LHCN-M2 (cell line): Measurements from ENCODE around the gene ZIC5. TPM values are rescaled to one million over a fixed set of nuclear protein-coding genes. Genes with fewer than 3 reads are reported as not detected.
"Not testable (repeated sequence)": the region's sequence is repeated elsewhere in the genome, so short reads cannot be mapped to it uniquely, and the experiment has no call there.

ENCODE experiments used
- DNase-seq: peaks from one replicate; pipeline ENCODE4 v3.0.0-alpha.2; 2012; ENCODE audit warnings: low read depth
- total RNA-seq: library from RNA; depleted of rRNA; stranded (reverse); fragments of >200 nt; gene quantifications from 2 replicates; pipeline ENCODE4 v1.2.3, GENCODE V29; 2014

The ZIC5 gene
- total RNA-seq, 1 experiment from 2014 or later: not detected

DNA sequence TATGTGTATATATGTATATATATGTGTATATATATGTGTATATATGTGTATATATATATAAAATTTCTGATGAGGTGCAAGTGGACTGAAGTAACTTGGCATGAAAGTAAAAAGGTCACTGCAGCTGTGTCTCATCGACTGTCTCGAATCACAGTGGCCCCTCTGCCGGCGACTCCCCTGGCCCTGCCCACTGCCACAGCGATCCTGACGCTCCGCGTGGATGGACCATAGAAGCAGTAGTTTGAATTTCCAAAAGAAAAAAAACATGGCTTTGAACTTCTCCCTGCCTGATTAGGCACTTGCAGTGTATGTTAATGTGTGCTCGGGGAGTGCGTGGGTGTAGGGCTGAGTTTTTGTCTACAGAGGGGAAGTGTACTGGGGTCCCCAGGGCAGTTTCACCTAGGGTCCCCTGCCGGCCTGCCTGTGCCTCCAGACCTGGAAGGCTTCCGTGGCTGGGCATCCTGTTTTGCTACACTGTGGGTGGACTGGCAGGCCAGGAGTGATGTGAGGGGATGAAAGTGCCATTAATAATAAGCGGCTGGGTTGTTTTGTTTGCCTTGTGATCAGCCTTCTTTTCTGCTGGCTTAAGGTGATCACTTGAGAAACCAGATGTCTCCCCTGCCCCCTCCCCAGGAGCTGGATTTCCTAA lies 10.8 kb downstream of the ZIC5 start:
- no peak for DNase-seq

DNA sequence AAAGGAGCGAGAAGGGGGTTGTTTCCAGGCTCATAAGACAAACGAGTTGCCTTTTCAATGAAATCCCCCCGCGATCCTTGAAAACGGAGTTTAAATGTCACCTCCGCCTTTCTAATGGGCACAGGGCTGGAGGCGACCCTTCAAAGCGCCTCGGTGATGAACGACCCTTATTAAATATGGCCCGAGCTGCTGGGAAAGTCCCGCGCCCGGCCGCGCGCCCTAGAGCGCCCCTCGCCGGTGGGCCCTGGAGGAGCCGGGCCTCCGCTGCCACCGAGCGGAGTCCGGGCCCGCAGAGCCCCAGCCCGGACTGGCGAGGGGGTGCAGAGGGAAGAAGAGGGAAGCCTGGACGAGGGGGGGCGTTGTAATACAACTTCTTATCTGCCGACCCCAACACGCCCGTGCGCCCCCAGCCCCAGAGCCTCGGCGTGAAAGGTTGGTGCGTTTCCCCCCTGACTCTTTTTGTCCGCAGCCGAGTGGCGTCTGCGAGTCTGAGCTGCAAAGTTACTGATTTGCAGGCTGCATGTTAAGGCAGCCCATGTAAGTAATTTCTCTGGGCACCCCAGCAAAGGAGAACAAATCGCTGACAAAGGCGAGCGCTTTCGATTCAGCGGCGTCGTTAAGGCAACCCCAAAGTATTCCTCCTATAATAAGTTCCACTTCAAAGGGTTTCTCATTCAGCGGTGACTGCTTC lies 11.9 kb downstream of the ZIC5 start:
- no peak for DNase-seq

DNA sequence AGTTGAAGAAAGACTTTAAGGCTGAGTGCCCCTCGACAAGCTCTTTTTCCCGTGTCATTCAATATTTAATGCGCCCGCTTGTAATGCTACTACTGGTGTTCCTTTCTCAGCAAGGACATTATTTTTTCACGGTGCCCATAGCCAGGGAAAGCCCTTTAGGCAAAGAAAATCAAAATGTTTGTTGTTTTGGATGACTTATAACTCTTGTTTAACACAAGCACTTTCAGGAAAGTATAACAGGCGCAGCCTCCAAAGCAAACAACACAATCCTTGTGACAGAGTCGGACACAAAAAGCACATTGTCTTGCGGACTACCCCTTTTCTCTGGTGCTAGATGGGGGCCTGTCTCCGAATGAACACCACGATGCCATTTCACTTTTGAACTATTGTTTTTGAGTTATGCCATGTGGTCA lies 12.4 kb downstream of the ZIC5 start:
- no peak for DNase-seq

DNA sequence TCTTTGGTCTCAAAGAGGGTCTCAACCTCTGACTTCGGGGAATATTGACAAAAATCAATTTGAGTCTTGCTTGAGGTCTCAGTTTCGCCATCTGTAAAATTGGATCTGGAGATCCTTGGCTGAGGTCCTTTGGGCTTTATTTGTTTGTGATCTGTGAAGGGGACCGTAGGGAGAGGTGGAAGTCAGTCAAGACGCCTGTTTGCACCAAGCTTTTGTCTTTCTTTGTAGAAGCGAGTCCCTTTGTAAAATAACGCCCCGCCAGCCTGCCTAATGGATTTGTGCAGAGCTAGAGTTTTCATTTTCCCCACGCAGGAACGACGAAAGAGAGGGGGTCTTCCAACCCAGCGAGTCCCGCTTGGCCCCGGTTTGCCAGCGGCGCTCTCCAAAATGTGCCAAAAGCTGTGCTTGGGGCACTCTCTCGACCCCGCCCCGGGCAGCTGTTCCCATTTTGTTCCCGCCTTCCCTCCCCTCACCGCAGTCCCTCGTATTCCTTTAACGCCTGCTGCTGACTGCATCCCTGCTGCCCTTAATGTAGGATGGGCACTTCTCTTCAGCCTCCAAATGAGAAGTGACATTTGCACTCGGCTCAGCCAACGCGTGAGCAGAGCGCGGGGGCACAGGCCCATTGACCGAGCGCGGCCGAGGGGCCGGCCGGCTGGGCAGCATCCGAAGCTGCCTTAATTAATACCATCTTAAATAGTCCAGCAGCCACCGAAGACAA lies 13.0 kb downstream of the ZIC5 start:
- no peak for DNase-seq

DNA sequence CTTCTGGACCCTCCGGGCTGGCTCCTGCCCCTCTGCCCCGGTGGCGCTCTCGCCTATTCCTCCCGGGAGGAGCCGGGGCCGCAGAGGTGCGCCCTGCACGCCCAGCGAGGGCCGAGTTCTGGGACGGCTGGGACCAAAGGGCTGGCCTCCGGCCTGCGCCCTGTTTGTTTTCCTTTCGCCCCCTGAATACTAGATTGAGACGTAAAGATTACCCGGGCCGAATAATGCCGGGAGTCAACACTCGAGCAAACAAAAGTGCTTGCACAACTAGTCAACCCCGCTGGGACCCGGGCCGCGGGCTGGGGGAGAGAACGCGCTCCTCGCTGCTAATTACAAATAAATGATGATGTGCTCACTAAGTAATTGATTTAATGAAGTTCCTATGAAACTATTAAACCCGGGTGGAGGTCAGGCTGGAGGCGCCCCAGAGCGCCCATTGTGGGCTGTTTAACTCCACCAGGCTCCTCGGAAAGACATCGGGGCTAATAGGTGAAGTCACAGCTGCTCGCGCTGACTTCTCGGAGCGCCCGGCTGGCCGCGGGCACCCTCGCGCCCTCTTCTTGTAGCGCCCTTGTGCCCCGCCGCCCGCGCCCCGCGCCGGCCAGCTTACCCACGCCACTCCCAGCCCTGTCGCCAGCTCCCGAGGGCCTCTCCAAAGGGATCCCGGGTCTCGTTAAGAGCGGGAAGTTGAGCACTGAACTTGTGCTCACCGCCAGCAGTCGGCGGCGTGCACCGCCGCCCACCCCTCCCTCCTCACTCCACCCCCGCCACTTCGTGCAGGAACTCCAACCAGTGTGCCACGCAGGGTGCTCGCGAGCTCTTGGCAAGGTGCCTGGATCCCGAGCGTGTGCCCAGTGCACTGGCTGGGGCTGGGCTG lies 14.9 kb downstream of the ZIC5 start:
- no peak for DNase-seq

DNA sequence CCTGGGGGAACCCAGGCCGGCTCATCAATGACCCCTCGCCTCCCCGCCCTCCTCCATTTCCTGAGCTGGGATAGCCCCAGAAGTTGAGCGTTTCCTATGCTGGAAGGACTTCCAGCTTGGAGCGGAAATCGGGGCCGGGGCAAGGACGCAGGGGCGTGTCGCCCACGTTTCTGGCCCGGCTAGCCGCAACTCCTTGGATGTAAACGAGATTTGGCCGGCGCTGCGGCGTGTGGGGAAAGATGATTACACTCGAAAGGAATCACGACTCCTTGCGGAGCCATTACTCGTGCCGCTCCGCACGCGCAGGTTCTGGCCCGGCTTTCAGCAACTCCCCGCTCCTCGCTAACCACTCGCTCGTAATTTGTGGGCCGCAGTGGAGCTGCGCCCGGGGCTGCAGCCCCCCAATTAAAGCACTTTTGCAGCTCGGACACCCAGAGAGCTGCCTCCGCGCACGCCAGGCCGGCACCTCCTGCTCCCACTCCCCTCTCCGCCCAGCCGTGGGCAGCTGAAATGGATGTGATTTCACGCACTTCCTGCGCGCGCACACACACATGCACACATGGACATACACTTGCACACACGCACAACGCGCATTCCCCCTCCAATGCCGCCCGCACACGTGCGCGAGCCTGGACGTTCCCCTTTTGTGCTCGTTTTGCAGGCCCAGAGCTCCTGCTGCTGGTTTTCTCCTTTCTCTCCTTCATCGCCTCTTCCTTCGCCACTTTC lies 15.7 kb downstream of the ZIC5 start:
- DNase-seq: no peak

DNA sequence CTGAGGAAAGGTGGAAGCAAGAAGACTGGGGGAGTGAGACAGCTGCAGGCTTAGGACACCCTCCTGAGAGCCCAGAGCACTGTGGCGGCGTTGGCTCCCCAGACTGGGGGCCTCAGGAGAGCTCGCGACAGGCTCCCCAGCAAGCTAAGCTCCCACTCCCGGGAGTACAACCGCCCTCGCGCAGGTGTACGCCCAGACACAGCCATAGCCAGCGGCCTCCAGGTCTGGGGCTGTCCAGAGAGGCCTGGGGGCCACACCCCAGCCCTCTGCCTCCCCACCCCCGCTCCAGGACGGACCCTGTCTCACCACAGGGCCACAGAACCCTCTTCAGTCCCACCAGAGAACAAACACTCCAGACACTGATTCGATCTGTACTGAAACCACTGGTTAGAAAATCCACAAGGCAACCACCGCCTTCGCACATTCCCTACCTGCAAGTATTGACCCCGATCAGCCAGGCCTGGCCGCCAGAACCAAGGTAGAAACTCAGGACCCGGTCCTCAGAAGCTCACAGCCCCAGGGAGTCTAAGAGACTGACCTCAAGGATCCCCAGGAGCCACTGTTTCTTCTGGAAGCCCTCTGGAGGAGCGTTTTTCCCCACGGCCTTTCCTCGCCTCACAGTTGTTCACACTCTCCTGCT lies 16.3 kb downstream of the ZIC5 start:
- DNase-seq: no peak

DNA sequence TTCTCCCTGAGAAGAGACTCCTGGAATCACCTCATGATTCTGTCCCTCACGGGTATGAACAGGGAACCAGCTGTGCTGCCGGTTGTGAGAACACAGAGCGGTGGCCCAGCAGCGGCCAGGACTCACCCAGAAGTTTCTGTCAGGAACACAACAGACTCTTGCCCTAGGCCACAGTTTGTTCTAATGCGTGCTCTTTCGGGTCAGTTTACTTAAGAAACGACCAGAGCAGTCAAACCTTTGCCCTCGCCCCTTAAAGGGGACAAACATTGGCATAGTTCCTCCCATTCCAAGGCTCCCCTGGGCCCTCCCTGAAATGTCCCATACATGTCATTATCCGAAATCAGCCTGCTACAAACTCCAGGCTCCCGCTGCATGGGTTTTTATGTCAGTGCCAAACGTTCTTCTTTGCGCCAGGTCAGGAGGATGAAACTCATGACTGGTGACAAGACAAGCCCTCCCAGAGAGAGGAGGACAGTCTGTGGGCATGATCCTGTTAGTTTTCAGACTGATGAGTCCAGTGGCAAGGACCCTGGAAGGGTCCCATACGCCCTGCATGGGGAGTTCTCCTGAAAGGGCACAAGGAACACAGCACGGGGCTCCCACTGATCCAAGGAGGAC lies 18.3 kb downstream of the ZIC5 start:
- no peak for DNase-seq

DNA sequence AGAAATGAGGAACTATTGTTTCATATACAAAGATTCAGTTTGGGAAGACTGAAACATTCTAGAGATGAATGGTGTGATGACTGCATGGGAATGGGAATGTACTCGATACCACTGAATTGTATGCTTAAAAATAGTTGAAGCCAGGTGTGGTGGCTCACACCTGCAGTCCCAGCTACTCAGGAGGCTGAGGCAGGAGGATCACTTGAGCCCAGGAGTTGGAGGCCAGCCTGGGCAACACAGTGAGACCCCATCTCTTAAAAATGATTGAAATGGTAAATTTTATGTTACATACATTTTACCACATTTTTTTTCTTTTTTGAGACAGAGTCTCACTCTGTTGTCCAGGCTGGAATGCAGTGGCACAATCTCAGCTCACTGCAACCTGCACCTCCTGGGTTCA lies 19.9 kb downstream of the ZIC5 start:
- not testable (repeated sequence) for DNase-seq

DNA sequence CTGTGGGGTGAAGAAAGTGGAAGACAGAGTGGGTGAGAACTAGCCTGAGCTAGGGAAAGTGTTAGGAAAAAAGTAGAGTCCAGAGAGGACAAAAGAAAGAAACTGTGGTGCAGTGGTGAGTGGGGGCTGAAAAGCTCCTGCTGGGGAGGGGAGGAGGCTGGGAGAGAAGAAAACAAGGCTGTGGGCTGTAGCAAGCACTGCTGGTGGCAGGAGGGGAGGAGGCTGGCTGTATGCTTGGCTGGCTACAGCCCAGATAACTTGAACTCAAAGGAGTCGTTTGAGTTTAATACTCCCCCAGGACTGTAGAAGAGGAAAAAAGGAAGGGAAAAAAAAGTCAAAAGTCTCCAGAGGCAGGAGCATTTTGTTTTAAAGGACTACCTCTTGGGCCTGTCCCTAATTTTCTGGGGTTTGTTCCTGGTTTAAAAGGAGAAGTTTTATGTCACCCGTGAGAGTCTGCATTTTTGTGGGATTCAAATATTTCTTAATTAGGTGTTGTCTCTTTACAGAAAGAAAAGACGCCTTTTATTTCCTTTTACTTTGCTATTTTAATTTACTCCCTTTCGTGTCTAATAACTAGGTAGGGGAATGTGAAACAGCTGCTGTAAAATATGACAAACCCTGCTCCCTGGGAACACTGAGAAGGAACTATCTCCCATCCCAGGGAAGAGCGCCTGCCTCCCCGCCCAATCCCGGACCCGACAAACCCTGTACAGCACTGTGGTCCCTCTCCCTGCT lies 21.7 kb downstream of the ZIC5 start:
- DNase-seq: no peak

DNA sequence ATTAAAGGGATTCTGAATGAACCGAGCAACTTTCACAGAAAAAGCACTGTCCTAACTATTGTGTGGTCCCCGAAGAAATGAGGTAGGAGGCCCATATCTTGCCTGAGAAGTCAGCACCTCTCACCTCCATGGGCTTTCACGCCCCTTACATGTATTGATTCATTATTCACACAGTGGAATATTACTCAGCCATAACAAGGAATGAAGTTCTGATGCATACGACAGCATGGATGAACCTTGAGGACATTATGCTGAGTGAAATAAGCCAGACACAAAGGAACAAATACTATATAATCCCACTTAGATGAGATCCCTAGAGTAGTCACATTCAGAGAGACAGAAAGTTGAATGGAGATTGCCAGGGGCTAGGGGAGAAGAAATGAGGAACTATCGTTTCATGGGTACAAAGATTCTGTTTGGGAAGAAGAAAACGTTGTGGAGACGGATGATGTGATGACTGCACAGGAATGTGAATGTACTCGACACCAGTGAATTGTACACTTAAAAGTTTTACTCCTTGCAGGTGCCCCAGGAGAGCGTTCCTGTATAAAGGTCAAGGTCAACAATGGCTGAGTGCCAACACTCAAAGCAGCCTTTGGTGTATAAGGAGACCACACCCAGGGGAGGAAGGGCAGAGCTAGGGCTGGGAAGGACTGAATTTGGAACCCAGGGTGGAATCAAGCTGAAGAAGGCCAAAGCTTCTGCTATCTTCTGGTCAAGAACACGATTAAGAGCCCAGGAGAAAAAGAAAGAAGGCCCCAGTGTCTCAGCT lies 22.5 kb downstream of the ZIC5 start:
- DNase-seq: no peak

DNA sequence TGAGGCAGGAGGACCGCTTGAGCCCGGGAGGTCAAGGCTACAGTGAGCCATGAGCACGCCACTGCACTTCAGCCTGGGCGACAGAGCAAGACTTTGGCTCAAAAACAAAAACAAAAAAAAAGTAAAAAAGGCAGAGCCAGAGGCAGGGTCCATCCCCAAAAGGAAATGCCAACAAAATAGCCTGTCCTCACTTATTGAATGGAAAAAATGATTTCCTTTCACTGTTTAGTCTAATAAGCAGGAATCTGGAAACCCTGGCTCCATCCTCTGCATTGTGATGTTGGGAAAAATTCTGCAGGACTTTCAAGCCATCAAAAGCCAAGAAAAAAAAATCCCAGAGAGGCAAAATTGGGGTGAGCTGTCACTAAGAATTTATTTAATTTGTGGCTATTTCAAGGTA lies 23.2 kb downstream of the ZIC5 start:
- DNase-seq: no peak

DNA sequence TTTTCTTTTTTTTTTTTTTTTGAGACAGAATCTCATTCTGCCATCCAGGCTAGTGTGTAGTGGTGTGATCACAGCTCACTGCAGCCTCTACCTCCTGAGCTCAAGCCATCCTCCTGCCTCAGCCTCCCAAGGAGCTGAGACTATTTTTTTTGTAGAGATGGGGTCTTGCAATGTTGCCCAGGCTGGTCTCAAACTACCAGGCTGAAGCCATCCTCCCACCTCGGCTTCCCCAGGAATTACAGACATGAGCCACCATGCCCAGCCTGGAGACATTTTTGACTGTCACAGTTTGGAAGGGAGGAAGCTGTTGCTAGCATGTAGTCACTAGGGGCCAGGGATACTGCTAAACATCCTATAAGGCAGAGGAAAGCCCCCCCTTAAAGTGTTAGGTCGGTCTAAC lies 23.9 kb downstream of the ZIC5 start:
- no peak for DNase-seq

DNA sequence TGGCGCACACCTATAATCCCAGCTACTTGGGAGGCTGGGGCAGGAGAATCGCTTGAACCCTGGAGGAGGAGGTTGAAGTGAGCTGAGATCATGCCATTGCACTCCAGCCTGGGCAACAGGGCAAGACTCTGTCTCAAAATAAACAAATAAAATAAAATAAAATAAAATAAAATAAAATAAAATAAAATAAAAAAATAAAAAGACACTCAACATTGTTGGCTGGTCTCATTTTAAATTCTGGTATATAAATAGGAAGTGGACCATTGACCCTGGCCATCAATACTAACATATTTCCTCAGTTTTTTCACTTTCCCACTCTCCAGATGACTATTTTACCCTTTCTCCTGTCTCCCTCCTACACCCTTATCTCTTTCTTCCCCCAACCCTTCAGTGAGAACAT lies 26.1 kb downstream of the ZIC5 start:
- DNase-seq: not testable (repeated sequence)

DNA sequence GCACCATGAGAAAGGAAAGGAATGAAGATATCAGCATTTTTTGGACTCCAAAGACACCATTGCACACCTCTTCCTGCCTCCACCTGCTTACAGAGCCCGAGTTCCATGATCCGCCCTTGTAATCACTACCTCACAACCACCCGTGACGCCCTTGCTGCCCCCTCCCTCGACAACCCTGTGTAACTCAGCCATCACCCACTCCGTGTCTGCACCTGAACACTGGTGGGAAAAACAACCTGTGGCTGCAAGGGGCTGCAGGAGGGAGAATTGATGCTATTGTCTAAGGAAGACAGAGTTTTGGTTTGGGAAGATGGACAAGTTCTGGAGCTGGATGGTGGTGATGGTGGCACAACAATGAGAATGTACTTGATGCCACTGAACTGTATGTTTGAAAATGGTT lies 27.0 kb downstream of the ZIC5 start:
- DNase-seq: no peak

DNA sequence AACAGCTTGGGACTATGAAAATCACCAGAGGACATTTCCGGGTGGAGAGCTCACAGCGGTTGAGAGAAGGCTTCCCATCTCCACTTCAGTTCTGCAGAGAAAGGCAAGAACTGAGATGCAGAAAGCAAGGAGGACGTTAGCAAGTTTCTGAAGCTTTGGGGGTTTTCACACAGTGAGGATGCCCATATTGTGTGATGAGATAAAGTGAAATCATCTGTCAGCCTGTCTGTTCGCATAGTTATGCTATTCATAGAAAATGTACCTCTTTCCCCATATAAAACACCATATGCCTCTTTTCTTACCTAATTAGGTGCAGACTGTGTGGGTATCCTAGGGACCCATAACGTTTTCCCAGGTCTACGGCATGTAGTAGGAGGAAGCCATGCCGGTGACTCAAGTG lies 27.5 kb downstream of the ZIC5 start:
- DNase-seq: no peak

DNA sequence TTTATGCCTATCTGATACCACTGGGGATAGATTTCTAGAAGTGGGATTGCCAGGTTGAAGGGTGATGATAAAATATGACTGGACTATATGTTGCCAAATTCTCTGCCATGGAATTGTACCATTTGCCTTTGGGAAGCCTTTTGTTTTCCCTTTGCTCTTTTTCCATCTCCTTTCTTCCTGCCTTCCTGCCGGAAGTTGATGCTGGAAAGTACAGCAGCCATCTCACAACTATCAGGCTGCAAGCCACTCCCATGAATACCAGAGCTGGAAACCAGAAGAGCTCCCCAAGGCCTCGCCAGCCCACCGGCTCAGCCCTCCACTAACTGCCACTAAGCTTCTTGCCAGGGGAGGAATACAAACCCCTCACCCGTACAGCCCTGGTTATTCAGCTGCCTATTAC lies 29.7 kb downstream of the ZIC5 start:
- DNase-seq: no peak

DNA sequence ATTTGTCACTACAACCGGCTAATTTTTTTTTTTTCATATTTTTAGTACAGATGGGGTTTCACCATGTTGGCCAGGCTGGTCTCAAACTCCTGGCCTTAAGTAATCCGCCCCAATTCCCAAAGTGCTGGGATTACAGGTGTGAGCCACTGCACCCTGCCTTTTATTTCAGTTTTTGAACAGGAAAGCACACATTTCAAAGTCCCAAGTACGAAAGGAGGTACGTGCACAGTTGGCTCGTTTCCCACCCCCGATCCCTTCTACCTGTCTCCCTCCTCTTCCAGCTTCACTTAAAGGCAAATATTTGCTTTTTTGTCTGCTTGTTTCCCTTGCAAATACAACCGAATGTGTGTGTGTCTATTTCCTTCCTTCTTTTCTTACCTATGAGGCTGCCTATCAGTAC lies 30.5 kb downstream of the ZIC5 start:
- DNase-seq: no peak

DNA sequence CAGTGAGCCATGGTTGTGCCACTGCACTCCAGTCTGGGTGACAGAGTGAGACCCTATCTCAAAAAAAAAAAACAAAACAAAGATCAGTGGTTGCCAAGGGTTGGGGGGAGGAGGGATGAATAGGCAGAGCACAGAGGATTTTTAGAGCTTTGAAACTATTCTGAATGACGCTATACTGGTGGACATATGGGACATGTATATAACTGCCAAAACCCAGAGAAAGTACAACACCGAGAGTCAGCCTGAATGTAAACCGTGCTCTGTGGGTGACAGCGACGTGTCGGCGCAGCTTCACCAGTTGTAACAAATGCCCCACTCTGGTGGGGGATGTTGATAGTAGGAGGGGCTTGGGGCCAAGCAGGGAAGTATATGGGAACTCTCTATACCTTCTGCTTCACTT lies 32.9 kb downstream of the ZIC5 start:
- no peak for DNase-seq
